NCI-H1930 (cell line): ENCODE results near the gene STK24.

Experiments used
- DNase-seq, 2 experiments: peaks; one replicate each; lab custom pipeline; 2025; lab: John Stamatoyannopoulos, UW

The STK24 gene

DNA sequence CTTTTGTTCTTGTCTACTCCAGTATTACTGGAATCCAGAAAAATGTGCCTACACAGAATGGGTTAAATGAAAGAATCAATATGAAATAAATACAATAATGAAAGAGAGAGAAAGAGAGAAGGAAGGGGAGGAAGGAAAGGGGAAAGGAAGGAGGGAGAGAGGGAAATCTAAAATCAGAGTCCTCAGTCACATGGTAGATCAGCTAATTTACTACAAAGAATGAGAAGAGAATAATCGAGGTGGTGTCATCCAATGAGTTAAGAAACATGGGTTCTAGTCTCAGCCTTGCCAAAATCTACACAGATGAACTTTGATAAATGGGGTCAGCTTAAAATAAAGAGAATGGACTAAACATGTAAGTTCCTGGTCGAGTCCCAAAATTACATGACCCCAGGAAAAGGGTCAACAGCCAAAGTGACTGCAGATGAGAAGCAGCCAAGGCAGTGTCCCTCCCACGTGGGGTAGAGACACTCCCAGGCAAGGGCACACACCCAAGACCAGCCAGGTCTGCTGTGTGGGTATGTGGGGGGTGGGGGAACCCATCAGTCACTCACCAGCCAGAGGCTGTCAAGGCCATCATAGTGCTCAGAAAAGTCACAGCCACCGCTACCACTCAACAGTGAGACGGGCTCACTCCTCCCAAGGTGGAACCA lies 103.6 kb downstream of the STK24 start:
- no peak for DNase-seq

- no peak for DNase-seq
These were observed 105.0 kb downstream of the STK24 start for GRCh38 chr13:98471934-98472333.

- no peak for DNase-seq
These were observed 106.0 kb downstream of the STK24 start for GRCh38 chr13:98470920-98471319.

DNA sequence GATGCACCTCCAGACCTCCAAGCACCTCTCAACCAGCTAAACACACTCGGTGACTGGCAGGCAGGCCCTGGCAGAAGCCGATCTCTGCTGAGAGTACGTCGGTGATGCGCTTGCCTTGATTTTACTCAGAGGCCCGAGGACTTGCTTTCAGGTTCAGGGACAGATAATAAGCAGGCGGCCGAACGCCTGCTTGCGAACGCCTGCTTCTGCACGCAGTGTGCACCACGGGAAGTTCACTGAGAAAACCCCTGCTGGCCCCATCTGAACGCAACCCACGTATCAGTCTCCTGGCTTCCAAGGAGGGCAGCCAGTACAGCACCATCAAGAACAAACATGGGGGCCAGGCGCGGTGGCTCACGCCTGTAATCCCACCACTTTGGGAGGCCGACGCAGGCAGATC lies 108.0 kb downstream of the STK24 start:
- no peak for DNase-seq

GRCh38 chr13:98468361-98468760 lies 108.5 kb downstream of the STK24 start:
- no peak for DNase-seq

- DNase-seq = no peak
These were observed 109.5 kb downstream of the STK24 start for GRCh38 chr13:98467263-98467985.

GRCh38 chr13:98466634-98467236 lies 110.2 kb downstream of the STK24 start:
- peak in 1 of 2 experiments; percentile 31 for DNase-seq

GRCh38 chr13:98462946-98463345 lies 114.0 kb downstream of the STK24 start:
- no peak for DNase-seq

- DNase-seq = no peak
These were observed 114.5 kb downstream of the STK24 start for GRCh38 chr13:98462241-98462882.

- DNase-seq = no peak
These were observed 115.2 kb downstream of the STK24 start for GRCh38 chr13:98461486-98462240.

- DNase-seq = no peak
These were observed 116.4 kb downstream of the STK24 start for GRCh38 chr13:98460516-98460915.

- DNase-seq = no peak
These were observed 117.1 kb downstream of the STK24 start for GRCh38 chr13:98459721-98460370.

DNA sequence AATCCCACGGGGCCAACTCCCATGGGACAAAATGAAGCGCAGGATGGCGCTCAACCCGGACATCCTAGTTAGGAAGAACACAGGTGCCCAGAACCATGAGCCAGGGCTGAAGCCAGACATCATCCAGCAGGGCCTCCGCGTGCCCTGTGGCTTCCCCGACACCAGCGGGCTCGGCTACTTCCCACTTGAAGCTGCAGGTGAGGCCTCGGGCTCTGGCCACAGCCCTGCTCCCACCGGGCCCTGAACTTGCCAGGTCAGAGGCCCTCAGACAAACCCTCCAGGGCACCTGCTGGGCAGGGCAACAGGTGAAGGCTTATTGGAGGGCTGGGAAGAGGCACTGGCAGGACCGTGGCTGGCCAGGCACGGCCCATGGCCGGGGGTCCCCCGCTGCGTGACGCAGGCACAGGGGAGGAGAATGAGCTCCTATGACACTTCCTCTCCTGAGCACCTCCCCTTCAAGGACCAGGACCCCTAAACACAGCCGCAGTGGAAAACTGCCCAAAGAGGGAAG lies 117.7 kb downstream of the STK24 start:
- no peak for DNase-seq

DNA sequence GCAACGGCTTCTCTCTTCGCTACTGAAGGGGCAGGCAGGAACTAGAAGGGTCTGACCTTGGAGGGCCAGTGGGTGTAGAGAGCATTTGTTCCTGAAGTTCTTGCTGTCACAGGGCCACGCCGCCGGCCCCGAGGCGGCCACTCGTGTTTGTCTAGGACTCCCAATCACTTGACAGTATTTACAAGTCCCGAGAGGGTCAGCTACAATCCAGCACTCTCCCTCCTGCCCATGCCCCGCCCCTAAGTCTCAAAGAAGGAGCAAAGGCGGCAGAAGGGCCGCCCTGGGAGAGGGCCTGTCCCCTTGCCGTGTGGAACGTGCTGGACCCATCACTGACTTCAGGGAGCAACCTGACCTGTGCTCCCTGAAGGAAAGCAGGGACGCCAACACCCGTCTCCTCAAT lies 118.5 kb downstream of the STK24 start:
- no peak for DNase-seq

- DNase-seq = no peak
These were observed 119.9 kb downstream of the STK24 start for GRCh38 chr13:98457053-98457452.

DNA sequence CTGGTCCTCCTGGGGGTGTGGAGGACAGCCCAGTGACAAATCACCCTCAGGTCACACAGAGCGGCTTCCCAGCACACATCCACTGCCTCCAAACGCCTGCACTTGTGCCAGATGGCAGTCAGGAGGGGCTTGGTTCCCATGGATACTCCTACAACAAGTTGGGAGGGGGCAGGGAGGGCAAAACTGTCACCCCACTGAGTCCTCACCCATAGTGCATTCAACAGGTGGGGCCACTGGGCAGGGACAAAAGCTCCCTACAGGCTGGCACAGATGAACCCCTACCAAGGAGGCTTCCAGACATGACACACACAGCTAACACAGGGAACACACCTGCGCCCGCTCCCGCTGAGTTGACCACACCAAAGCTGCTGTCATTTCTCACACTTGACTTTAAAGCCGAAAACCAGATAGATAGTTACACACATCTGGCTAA lies 120.5 kb downstream of the STK24 start:
- no peak for DNase-seq

DNA sequence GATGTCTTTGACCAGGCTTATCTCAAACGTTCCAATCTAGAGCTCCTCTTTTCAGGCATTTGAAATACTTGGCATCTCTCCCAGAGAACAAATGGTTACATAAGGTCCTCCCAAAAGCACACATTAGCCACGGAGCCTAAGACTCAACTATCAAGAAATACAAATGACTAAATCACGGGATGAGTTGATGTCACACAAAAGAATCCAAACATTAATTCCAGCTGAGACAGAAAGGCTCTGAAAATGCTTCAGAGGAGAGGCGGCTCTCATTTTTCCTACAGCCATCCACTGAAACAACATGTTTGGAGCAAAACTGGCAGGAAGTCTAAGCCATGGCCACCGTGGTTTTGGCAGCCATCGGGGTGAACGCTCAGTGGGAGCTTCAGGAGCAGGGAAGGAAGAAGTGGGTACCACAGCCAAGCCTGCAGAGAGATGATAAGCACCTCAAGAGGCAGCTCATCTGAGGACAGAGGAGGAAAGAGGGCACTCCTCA lies 122.5 kb downstream of the STK24 start:
- DNase-seq = no peak

DNA sequence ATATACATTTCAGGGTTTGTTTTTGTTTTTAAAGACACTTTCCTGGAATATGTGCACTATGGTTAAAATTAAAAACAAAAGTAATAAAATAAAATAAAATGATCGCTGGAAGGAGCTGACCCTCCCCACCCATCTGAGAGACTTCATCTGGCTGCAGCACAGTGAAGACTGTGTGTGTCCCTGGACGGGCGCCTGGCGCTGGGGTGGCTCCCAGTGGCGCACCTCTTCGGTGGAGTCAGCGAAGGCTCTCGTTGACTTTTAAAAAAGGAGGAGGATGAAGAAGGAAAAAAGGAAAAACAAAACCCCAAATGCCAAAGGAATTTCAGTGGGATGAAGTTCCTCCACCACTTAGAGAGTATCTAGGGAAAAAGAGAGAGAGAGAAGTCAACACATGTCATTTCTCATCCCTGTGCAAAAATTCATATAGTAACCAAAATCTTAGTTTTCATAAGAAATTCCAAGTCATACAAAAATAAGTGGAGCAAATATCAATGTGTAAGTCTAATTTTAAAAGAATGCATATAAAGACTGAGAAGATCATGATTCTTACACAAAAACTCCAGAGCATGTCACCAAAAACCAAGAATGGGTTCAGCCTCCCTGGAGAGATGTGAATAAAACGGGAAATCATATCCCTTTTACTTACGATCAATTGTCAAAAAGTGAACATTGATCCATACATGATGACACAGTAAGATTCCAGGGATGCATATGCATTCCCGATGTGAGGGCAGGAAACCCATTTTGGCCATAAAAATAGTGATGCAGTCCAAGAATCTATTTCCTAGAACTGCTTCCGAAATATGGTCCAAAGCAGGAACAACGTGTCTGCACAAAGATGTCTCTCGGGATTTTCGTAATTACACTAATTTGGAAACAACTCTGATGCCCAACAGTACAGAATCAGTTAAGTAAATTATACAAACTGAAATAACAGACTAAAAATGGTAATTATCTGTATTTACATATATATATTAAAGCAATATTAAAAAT lies 123.8 kb downstream of the STK24 start:
- no peak for DNase-seq

- no peak for DNase-seq
These were observed 125.0 kb downstream of the STK24 start for GRCh38 chr13:98451676-98452470.
